HepG2 (cell line): ENCODE data around the gene AP1AR. TPM values are rescaled to one million over a fixed set of nuclear protein-coding genes. Genes with fewer than 3 reads are reported as not detected.

Source experiments
- ADNP ChIP-seq: sonication (generic); formaldehyde crosslinking; IDR thresholded peaks from 2 replicates; pipeline ENCODE4 v1.4.0; 2020; ENCODE audit warnings: missing genetic modification reagents
- CBFB ChIP-seq: sonication (generic); formaldehyde crosslinking; IDR thresholded peaks from 2 replicates; pipeline ENCODE4 v1.4.0; 2020; ENCODE audit warnings: missing genetic modification reagents
- DPF2 ChIP-seq: sonication (generic); formaldehyde crosslinking; IDR thresholded peaks from 2 replicates; pipeline ENCODE4 v1.4.0; 2020; ENCODE audit warnings: mild to moderate bottlenecking, low read depth, missing genetic modification reagents, borderline replicate concordance
- GPBP1L1 ChIP-seq: sonication (generic); formaldehyde crosslinking; IDR thresholded peaks from 2 replicates; pipeline ENCODE4 v1.5.0; 2020; ENCODE audit warnings: mild to moderate bottlenecking, missing genetic modification reagents
- GTF3A ChIP-seq: sonication (generic); formaldehyde crosslinking; conservative IDR thresholded peaks from 2 replicates; pipeline ENCODE4 v1.4.0; 2020; ENCODE audit warnings: mild to moderate bottlenecking, missing genetic modification reagents
- MNT ChIP-seq: fragments of 450-650 bp; IDR thresholded peaks from 2 replicates; pipeline ENCODE4 v1.6.1; 2016
- MTERF4 ChIP-seq: sonication (generic); formaldehyde crosslinking; IDR thresholded peaks from 2 replicates; pipeline ENCODE4 v1.8.0; 2023; ENCODE audit warnings: mild to moderate bottlenecking, missing genetic modification reagents
- MXI1 ChIP-seq: IDR thresholded peaks from 3 replicates; pipeline ENCODE4 v1.6.1; 2012; ENCODE audit warnings: low read depth, low read length, inconsistent platforms, borderline replicate concordance
- RARA ChIP-seq: IDR thresholded peaks from 2 replicates; pipeline ENCODE4 v1.6.1; 2016; ENCODE audit warnings: missing genetic modification reagents, missing compliant biosample characterization
- TRIM22 ChIP-seq: fragments of 450-650 bp; IDR thresholded peaks from 2 replicates; pipeline ENCODE4 v1.6.1; 2017
- ZNF547 ChIP-seq: sonication (generic); formaldehyde crosslinking; IDR thresholded peaks from 2 replicates; pipeline ENCODE4 v1.5.1; 2020; ENCODE audit warnings: mild to moderate bottlenecking, missing genetic modification reagents
- ZNF558 ChIP-seq: sonication (generic); formaldehyde crosslinking; IDR thresholded peaks from 2 replicates; pipeline ENCODE4 v1.9.0; 2022; ENCODE audit warnings: mild to moderate bottlenecking, missing genetic modification reagents, borderline replicate concordance
- ZNF646 ChIP-seq: sonication (generic); formaldehyde crosslinking; IDR thresholded peaks from 2 replicates; pipeline ENCODE4 v1.9.0; 2021; ENCODE audit warnings: mild to moderate bottlenecking, missing genetic modification reagents
- ZNF672 ChIP-seq: sonication (generic); formaldehyde crosslinking; IDR thresholded peaks from 2 replicates; pipeline ENCODE4 v1.8.1; 2022; ENCODE audit warnings: missing genetic modification reagents
- ZNF883 ChIP-seq: sonication (generic); formaldehyde crosslinking; IDR thresholded peaks from 2 replicates; pipeline ENCODE4 v1.5.1; 2020; ENCODE audit warnings: mild to moderate bottlenecking, missing genetic modification reagents; ENCODE audit errors: not compliant biosample characterization
- polyA plus RNA-seq, 8 experiments: library from polyadenylated mRNA; depleted of rRNA in 3 of 8; stranded (reverse) in 7 of 8; unstranded in 1 of 8; fragments of >200 nt; fragmentation: Illumina TruSeq in 4 of 8; extraction: Trizol in 4 of 8; gene quantifications; 2 replicates each; pipeline versions ENCODE4 v1.2.1 to v1.2.3, GENCODE V29; 2011 to 2016; ENCODE audit warnings: low read depth in 4 of 8, missing spikeins in 1 of 8, mixed read lengths in 1 of 8; ENCODE audit not compliant: insufficient read depth in 1 of 8
- total RNA-seq, 5 experiments: library from RNA; depleted of rRNA; stranded (reverse); fragments of >200 nt; fragmentation: Illumina TruSeq; extraction: Trizol; gene quantifications; 2 replicates each; pipeline ENCODE4 v1.2.3, GENCODE V29; 2016; ENCODE audit warnings: low read depth in 1 of 5

Gene AP1AR
- total and polyA plus RNA-seq, 2 of the 13 experiments (the other 11 are each of a cell fraction or from before 2014, with no cell fraction given), result 24.9 to 39.9 TPM

GRCh38 chr4:112203593-112203992 is 28.0 kb upstream of the AP1AR start (continued):
- TF ChIP-seq CBFB (CRISPR knock-in tag) (no peak), RARA (CRISPR knock-in tag) (peak; percentile 84), MTERF4 (CRISPR knock-in tag) (no peak), DPF2 (CRISPR knock-in tag) (no peak), MNT (no peak), ADNP (CRISPR knock-in tag) (no peak), MXI1 (no peak), ZNF558 (CRISPR knock-in tag) (no peak), ZNF672 (CRISPR knock-in tag) (no peak), GPBP1L1 (CRISPR knock-in tag) (no peak), TRIM22 (no peak), ZNF547 (no peak), ZNF883 (CRISPR knock-in tag) (no peak), GTF3A (no peak), ZNF646 (CRISPR knock-in tag) (no peak)
